ENCODE measurements around the gene IL1F10. TPM values are rescaled to one million over a fixed set of nuclear protein-coding genes. Genes with fewer than 3 reads are reported as not detected.

Gene IL1F10
- total and polyA plus RNA-seq, 2 of the 13 experiments (the other 11 are each of a cell fraction or from before 2014, with no cell fraction given) = not detected

DNA sequence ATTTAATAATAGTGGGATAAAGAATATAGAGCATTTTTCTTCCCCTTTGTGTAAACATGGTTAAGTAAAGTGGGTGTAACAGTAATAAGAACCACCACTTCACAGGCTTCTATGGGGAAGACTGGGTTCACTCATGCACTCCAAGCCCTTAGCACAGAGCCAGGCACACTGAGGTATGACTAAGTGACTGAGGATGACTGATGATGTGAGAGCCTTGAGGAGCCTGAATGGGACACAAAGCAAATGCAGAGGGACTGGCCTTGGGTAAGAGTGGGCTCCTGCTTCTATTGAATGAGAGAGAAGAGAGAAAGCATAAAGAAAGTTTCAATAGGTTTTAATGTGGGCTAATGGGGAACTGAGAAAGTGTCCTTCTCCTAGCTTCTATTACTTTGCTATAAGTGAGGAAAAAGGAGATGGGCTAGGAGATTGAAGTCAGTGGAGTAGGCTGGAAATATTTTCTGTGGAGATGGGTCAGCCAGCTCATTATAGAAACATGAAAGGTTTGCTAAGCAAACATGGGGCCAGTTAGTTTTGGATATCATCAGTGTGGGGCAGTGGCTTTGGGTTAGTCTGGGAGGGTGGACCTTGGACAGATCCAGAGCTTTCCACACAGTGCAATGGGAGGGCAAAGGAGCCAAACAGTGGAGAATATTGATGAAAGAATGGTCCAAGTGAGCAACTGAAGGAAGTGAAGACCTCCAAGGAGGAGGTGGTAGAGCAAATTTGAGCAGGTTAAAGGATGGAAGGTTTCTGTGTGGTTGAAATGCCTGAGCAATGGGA, 20.6 kb downstream of the IL1F10 start (continued):
- TF ChIP-seq, protein P1, sequence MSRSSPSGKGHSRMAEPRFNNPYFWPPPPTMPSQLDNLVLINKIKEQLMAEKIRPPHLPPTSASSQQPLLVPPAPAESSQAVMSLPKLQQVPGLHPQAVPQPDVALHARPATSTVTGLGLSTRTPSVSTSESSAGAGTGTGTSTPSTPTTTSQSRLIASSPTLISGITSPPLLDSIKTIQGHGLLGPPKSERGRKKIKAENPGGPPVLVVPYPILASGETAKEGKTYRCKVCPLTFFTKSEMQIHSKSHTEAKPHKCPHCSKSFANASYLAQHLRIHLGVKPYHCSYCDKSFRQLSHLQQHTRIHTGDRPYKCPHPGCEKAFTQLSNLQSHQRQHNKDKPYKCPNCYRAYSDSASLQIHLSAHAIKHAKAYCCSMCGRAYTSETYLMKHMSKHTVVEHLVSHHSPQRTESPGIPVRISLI (CRISPR knock-in tag; IDR thresholded peaks at IDR 0.05; ENCODE audit: borderline replicate concordance) = no peak
- TF ChIP-seq ZNF24 (IDR thresholded peaks at IDR 0.05) (no peak), ZNF672 (CRISPR knock-in tag; IDR thresholded peaks at IDR 0.05) (no peak), ZNF761 (CRISPR knock-in tag; conservative IDR thresholded peaks at IDR 0.05) (no peak), ATAD3A (CRISPR knock-in tag; IDR thresholded peaks at IDR 0.05) (no peak), MIER3 (CRISPR knock-in tag; IDR thresholded peaks at IDR 0.05; ENCODE audit: borderline replicate concordance) (peak; percentile 79; the same call in 1 of the 2 replicates), TARDBP (CRISPR knock-in tag; IDR thresholded peaks at IDR 0.05) (peak; percentile 84), YEATS4 (CRISPR knock-in tag; IDR thresholded peaks at IDR 0.05; ENCODE audit: borderline replicate concordance) (0 out of 2 replicates have a peak, but pooled peaks have one; percentile 18), FOXM1 (CRISPR knock-in tag; IDR thresholded peaks at IDR 0.05) (no peak), ZNF124 (CRISPR knock-in tag; IDR thresholded peaks at IDR 0.05) (no peak), PAWR (CRISPR knock-in tag; IDR thresholded peaks at IDR 0.05; ENCODE audit: borderline replicate concordance) (no peak), SUZ12 (IDR thresholded peaks at IDR 0.05; ENCODE audit: low read depth, low read length) (no peak)
- TF ChIP-seq, protein P2, sequence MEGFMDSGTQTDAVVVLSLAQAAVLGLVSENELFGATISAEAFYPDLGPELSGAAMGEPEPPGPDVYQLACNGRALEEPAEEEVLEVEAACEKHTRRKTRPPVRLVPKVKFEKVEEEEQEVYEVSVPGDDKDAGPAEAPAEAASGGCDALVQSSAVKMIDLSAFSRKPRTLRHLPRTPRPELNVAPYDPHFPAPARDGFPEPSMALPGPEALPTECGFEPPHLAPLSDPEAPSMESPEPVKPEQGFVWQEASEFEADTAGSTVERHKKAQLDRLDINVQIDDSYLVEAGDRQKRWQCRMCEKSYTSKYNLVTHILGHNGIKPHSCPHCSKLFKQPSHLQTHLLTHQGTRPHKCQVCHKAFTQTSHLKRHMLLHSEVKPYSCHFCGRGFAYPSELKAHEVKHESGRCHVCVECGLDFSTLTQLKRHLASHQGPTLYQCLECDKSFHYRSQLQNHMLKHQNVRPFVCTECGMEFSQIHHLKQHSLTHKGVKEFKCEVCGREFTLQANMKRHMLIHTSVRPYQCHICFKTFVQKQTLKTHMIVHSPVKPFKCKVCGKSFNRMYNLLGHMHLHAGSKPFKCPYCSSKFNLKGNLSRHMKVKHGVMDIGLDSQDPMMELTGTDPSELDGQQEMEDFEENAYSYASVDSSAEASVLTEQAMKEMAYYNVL (CRISPR knock-in tag; IDR thresholded peaks at IDR 0.05; ENCODE audit: borderline replicate concordance) = peak; percentile 53; the same call in 1 of the 2 replicates
- TF ChIP-seq, protein P3, sequence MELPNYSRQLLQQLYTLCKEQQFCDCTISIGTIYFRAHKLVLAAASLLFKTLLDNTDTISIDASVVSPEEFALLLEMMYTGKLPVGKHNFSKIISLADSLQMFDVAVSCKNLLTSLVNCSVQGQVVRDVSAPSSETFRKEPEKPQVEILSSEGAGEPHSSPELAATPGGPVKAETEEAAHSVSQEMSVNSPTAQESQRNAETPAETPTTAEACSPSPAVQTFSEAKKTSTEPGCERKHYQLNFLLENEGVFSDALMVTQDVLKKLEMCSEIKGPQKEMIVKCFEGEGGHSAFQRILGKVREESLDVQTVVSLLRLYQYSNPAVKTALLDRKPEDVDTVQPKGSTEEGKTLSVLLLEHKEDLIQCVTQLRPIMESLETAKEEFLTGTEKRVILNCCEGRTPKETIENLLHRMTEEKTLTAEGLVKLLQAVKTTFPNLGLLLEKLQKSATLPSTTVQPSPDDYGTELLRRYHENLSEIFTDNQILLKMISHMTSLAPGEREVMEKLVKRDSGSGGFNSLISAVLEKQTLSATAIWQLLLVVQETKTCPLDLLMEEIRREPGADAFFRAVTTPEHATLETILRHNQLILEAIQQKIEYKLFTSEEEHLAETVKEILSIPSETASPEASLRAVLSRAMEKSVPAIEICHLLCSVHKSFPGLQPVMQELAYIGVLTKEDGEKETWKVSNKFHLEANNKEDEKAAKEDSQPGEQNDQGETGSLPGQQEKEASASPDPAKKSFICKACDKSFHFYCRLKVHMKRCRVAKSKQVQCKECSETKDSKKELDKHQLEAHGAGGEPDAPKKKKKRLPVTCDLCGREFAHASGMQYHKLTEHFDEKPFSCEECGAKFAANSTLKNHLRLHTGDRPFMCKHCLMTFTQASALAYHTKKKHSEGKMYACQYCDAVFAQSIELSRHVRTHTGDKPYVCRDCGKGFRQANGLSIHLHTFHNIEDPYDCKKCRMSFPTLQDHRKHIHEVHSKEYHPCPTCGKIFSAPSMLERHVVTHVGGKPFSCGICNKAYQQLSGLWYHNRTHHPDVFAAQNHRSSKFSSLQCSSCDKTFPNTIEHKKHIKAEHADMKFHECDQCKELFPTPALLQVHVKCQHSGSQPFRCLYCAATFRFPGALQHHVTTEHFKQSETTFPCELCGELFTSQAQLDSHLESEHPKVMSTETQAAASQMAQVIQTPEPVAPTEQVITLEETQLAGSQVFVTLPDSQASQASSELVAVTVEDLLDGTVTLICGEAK (IDR thresholded peaks at IDR 0.05) = no peak
- TF ChIP-seq, protein P3 (CRISPR knock-in tag; IDR thresholded peaks at IDR 0.05) = no peak
- TF ChIP-seq, protein P4, sequence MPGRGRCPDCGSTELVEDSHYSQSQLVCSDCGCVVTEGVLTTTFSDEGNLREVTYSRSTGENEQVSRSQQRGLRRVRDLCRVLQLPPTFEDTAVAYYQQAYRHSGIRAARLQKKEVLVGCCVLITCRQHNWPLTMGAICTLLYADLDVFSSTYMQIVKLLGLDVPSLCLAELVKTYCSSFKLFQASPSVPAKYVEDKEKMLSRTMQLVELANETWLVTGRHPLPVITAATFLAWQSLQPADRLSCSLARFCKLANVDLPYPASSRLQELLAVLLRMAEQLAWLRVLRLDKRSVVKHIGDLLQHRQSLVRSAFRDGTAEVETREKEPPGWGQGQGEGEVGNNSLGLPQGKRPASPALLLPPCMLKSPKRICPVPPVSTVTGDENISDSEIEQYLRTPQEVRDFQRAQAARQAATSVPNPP (CRISPR knock-in tag; IDR thresholded peaks at IDR 0.05) = 0 out of 2 replicates have a peak, but pooled peaks have one; percentile 47

Data from HepG2 (cell line).